WTC11 (cell line): Measurements from ENCODE around the gene POLR1C. TPM values are rescaled to one million over a fixed set of nuclear protein-coding genes. Genes with fewer than 3 reads are reported as not detected.
"Not testable (repeated sequence)": the region's sequence is repeated elsewhere in the genome, so short reads cannot be mapped to it uniquely, and the experiment has no call there.

Experiments
- ATAC-seq: fragments of 200-7000 bp; cut with Tn5 transposase; 2 replicates; pipeline ENCODE4 v1.10.0; 2021; ENCODE audit warnings: mild to moderate bottlenecking, moderate library complexity
- CTCF ChIA-PET: fragments of 300-600 bp; sonication (Branson Sonifier 250); formaldehyde crosslinking; loops from one replicate; lab custom pipeline; 2021; ENCODE audit warnings: antibody characterized with exemption; lab: Charles Lee
- POLR2A ChIA-PET: fragments of 350-600 bp; sonication (Branson Sonifier 250); formaldehyde crosslinking; loops from one replicate; lab custom pipeline; 2021; ENCODE audit warnings: antibody characterized with exemption; lab: Charles Lee
- DNase-seq: peaks from one replicate; pipeline ENCODE4 v3.0.0; 2021; ENCODE audit warnings: low spot score
- H3K27ac Mint-ChIP-seq: 2 replicates; pipeline ENCODE4 v1.8.0; 2021; ENCODE audit warnings: mixed read lengths
- H3K27me3 Mint-ChIP-seq: 2 replicates; pipeline ENCODE4 v1.8.0; 2021; ENCODE audit warnings: low read depth, mild to moderate bottlenecking, moderate library complexity, mixed read lengths
- H3K36me3 Mint-ChIP-seq: 2 replicates; pipeline ENCODE4 v1.8.0; 2021; ENCODE audit warnings: mixed read lengths
- H3K4me1 Mint-ChIP-seq: 2 replicates; pipeline ENCODE4 v1.8.0; 2022; ENCODE audit warnings: mixed read lengths
- H3K4me3 Mint-ChIP-seq: 2 replicates; pipeline ENCODE4 v1.8.0; 2021; ENCODE audit warnings: mild to moderate bottlenecking, moderate library complexity, mixed read lengths
- H3K9me3 Mint-ChIP-seq: 2 replicates; pipeline ENCODE4 v1.8.0; 2021; ENCODE audit warnings: mixed read lengths
- AR ChIP-seq: fragments of 250-450 bp; sonication (Bioruptor Pico); IDR thresholded peaks from 2 replicates; pipeline ENCODE4 v1.9.0; 2021; ENCODE audit warnings: mild to moderate bottlenecking
- ERG ChIP-seq: fragments of 250-450 bp; sonication (Bioruptor Pico); IDR thresholded peaks from 2 replicates; pipeline ENCODE4 v1.8.0; 2021; ENCODE audit warnings: mild to moderate bottlenecking
- GTF2I ChIP-seq: fragments of 250-450 bp; sonication (Bioruptor Pico); conservative IDR thresholded peaks from 2 replicates; pipeline ENCODE4 v1.4.0; 2021; ENCODE audit warnings: mild to moderate bottlenecking
- IRF1 ChIP-seq: sonication (generic); formaldehyde crosslinking; IDR thresholded peaks from 2 replicates; pipeline ENCODE4 v1.8.0; 2023; ENCODE audit warnings: missing genetic modification reagents
- IRF2 ChIP-seq: sonication (generic); formaldehyde crosslinking; IDR thresholded peaks from 2 replicates; pipeline ENCODE4 v1.8.0; 2022; ENCODE audit warnings: low read depth, missing genetic modification reagents, borderline replicate concordance
- NFATC4 ChIP-seq: fragments of 250-450 bp; sonication (Bioruptor Pico); IDR thresholded peaks from 2 replicates; pipeline ENCODE4 v1.9.0; 2021; ENCODE audit warnings: mild to moderate bottlenecking
- NFE2L1 ChIP-seq: sonication (generic); formaldehyde crosslinking; IDR thresholded peaks from 2 replicates; pipeline ENCODE4 v1.8.1; 2023; ENCODE audit warnings: missing genetic modification reagents
- NR3C1 ChIP-seq: sonication (generic); formaldehyde crosslinking; conservative IDR thresholded peaks from 2 replicates; pipeline ENCODE4 v1.8.1; 2023; ENCODE audit warnings: low read depth, mild to moderate bottlenecking, missing genetic modification reagents
- ZNF121 ChIP-seq: sonication (generic); formaldehyde crosslinking; IDR thresholded peaks from 2 replicates; pipeline ENCODE4 v1.8.0; 2023; ENCODE audit warnings: missing genetic modification reagents
- ZNF423 ChIP-seq: fragments of 250-450 bp; sonication (Bioruptor Pico); IDR thresholded peaks from 2 replicates; pipeline ENCODE4 v2.1.2; 2022; ENCODE audit warnings: mild to moderate bottlenecking, moderate library complexity
- ZNF671 ChIP-seq: fragments of 250-450 bp; sonication (Bioruptor Pico); IDR thresholded peaks from 2 replicates; pipeline ENCODE4 v1.8.0; 2021; ENCODE audit warnings: mild to moderate bottlenecking
- ZSCAN18 ChIP-seq: fragments of 250-450 bp; sonication (Bioruptor Pico); IDR thresholded peaks from 2 replicates; pipeline ENCODE4 v2.1.2; 2022; ENCODE audit warnings: mild to moderate bottlenecking, moderate library complexity
- total RNA-seq: library from RNA; stranded (reverse); gene quantifications from 3 replicates; pipeline ENCODE4 v1.2.3, GENCODE V29; 2021

Gene POLR1C
- total RNA-seq, 1 experiment from 2014 or later = 46.6 TPM

GRCh38 chr6:43544461-43544860 lies 27.6 kb downstream of the POLR1C start:
- no peaks in the 10 kb centered on the region for H3K4me1 Mint-ChIP-seq
- no peak overlapping the region for H3K27ac Mint-ChIP-seq
- peaks cover 66% of the 10 kb centered on the region for H3K36me3 Mint-ChIP-seq
- DNase-seq = no peak
- CTCF ChIA-PET = no interaction called here
- no peak for TF ChIP-seq NFATC4
- no peak for TF ChIP-seq ZNF121 (CRISPR knock-in tag)
- TF ChIP-seq IRF1 (CRISPR knock-in tag) = no peak
- TF ChIP-seq ZNF423 (CRISPR knock-in tag) = no peak
- no peak for TF ChIP-seq ZSCAN18 (CRISPR knock-in tag)
- TF ChIP-seq, all 79 proteins: peak for 0
- no peaks in the 10 kb centered on the region for H3K9me3 Mint-ChIP-seq
- POLR2A ChIA-PET = no interaction called here
- ATAC-seq = no peak
- no peak overlapping the region for H3K4me3 Mint-ChIP-seq
- no peaks in the 10 kb centered on the region for H3K27me3 Mint-ChIP-seq

- TF ChIP-seq AR (CRISPR knock-in tag) (no peak), NR3C1 (CRISPR knock-in tag) (no peak), IRF2 (CRISPR knock-in tag) (no peak), ZNF671 (CRISPR knock-in tag) (no peak), GTF2I (no peak), NFE2L1 (CRISPR knock-in tag) (no peak)
- Mint-ChIP-seq H3K4me1 (no peaks in the 10 kb centered on the region), H3K9me3 (no peaks in the 10 kb centered on the region), H3K4me3 (no peak overlapping the region), H3K27me3 (no peaks in the 10 kb centered on the region), H3K27ac (no peak overlapping the region), H3K36me3 (peaks cover 74% of the 10 kb centered on the region)
- ChIA-PET CTCF (no interaction called here), POLR2A (no interaction called here)
- DNase-seq (no peak), ATAC-seq (no peak)
These were observed 30.3 kb downstream of the POLR1C start for GRCh38 chr6:43547222-43547621.

- H3K27me3 Mint-ChIP-seq, POLR2A ChIA-PET, ATAC-seq, DNase-seq, H3K4me1 Mint-ChIP-seq, H3K4me3 Mint-ChIP-seq, H3K9me3 Mint-ChIP-seq, H3K27ac Mint-ChIP-seq: not testable (repeated sequence)
- CTCF ChIA-PET = interaction anchor here (0.7 kb wide), 1 partner anchor 37 kb away, joined by 3 read pairs; no protein-coding TSS in a partner anchor
- H3K36me3 Mint-ChIP-seq = peaks cover 85% of the 10 kb centered on the region
These were observed 40.7 kb downstream of the POLR1C start for GRCh38 chr6:43557620-43558019.

GRCh38 chr6:43559328-43559727 lies 42.4 kb downstream of the POLR1C start:
- Mint-ChIP-seq H3K9me3 (no peaks in the 10 kb centered on the region), H3K27ac (no peak overlapping the region), H3K36me3 (peaks cover 82% of the 10 kb centered on the region), H3K4me1 (no peaks in the 10 kb centered on the region), H3K4me3 (no peak overlapping the region), H3K27me3 (no peaks in the 10 kb centered on the region)
- ATAC-seq (no peak), DNase-seq (no peak)
- POLR2A ChIA-PET = no interaction called here
- no peak for TF ChIP-seq IRF2 (CRISPR knock-in tag)
- CTCF ChIA-PET = no interaction called here

GRCh38 chr6:43570876-43571441 lies 54.1 kb downstream of the POLR1C start:
- ChIA-PET CTCF (interaction anchor here (0.5 kb wide), 1 partner anchor 38 kb away, joined by 3 read pairs; no protein-coding TSS in a partner anchor), POLR2A (no interaction called here)
- TF ChIP-seq NFATC4 = no peak
- TF ChIP-seq ERG (CRISPR knock-in tag) = no peak
- H3K4me3 Mint-ChIP-seq = no peak overlapping the region
- no peak overlapping the region for H3K27ac Mint-ChIP-seq
- H3K27me3 Mint-ChIP-seq = no peaks in the 10 kb centered on the region
- DNase-seq (no peak), ATAC-seq (no peak)
- peaks cover 54% of the 10 kb centered on the region for H3K36me3 Mint-ChIP-seq
- H3K9me3 Mint-ChIP-seq = no peaks in the 10 kb centered on the region
- peaks cover 5% of the 10 kb centered on the region; the same call in 1 of the 2 replicates for H3K4me1 Mint-ChIP-seq
